ENCODE data around the gene APBA1. TPM values are rescaled to one million over a fixed set of nuclear protein-coding genes. Genes with fewer than 3 reads are reported as not detected.

APBA1 gene
- total RNA-seq, 1 experiment from 2014 or later = 1.8 TPM

GRCh38 chr9:69460012-69460411 is 212.2 kb downstream of the APBA1 start:
- H3K4me2 ChIP-seq (ENCODE audit: insufficient read depth, insufficient read length, low read length) = no peak overlapping the region
- H2BK12ac ChIP-seq (ENCODE audit: insufficient read length, low read depth, low read length) = no peak overlapping the region
- TF ChIP-seq CTCF (conservative IDR thresholded peaks at IDR 0.05) = no peak
- H4K20me1 ChIP-seq (ENCODE audit: control insufficient read depth, insufficient read depth, insufficient read length) = no peaks in the 10 kb centered on the region
- Mint-ChIP-seq H3K4me3 (no peak overlapping the region), H3K27ac (no peak overlapping the region), H3K9me3 (no peaks in the 10 kb centered on the region; a peak in 1 of 5 replicates), H3K4me1 (peaks cover 14% of the 10 kb centered on the region in 2 experiments), H3K36me3 (ENCODE audit: insufficient read depth in 1 of 3, low read depth in 3 of 3) (no peaks in the 10 kb centered on the region; a peak in 1 of 7 replicates), H3K27me3 (ENCODE audit: low read depth) (peaks cover 2% of the 10 kb centered on the region; the same call in 1 of the 2 replicates)
- no peak overlapping the region for H2BK120ac ChIP-seq (ENCODE audit: low read depth, low read length, poor library complexity, severe bottlenecking)
- H3K4ac ChIP-seq (ENCODE audit: low read depth, low read length) = no peak overlapping the region
- H3T11ph ChIP-seq (ENCODE audit: low read length) = no peak overlapping the region
- H4K91ac ChIP-seq (ENCODE audit: insufficient read length, low read depth, low read length) = no peak overlapping the region
- no peaks in the 10 kb centered on the region for H3K79me1 ChIP-seq (ENCODE audit: insufficient read depth, low read depth, low read length, poor library complexity, severe bottlenecking)
- no peaks in the 10 kb centered on the region for H3K79me2 ChIP-seq (ENCODE audit: insufficient read depth, low read length)
- H3K9me3 ChIP-seq (ENCODE audit: control insufficient read depth, low read depth, low read length) = no peaks in the 10 kb centered on the region
- H3K23me2 ChIP-seq (ENCODE audit: insufficient read length, low read depth, low read length, poor library complexity, severe bottlenecking) = no peaks in the 10 kb centered on the region
- H2AK5ac ChIP-seq (ENCODE audit: insufficient read length, low read length) = no peak overlapping the region
- H2AFZ ChIP-seq (ENCODE audit: low read length) = no peak overlapping the region
- no peak overlapping the region for H3K27ac ChIP-seq (ENCODE audit: insufficient read length, low read depth, low read length)
- DNase-seq = no peak
- no peak overlapping the region for H2BK20ac ChIP-seq (ENCODE audit: low read depth, low read length, poor library complexity, severe bottlenecking)
- WGBS (ENCODE audit: extremely low coverage, insufficient read length, low lambda C conversion rate) = no CpG with 5 or more reads among the region's 5 CpGs
- no peak overlapping the region for H3K18ac ChIP-seq (ENCODE audit: insufficient read length, low read depth, low read length)
- H3K4me1 ChIP-seq (ENCODE audit: insufficient read depth, low read length) = no peaks in the 10 kb centered on the region
- no peak overlapping the region for H3K56ac ChIP-seq (ENCODE audit: insufficient read length, low read depth, low read length)
- H3K14ac ChIP-seq (ENCODE audit: insufficient read depth, low read length) = no peak overlapping the region
- no peak overlapping the region for H2BK15ac ChIP-seq (ENCODE audit: low read depth, low read length)
- H3K27me3 ChIP-seq (ENCODE audit: insufficient read depth, low read length) = no peaks in the 10 kb centered on the region
- H2BK5ac ChIP-seq (ENCODE audit: insufficient read length, low read length) = no peak overlapping the region
- H4K8ac ChIP-seq (replicated peaks; ENCODE audit: insufficient read length, low read depth, low read length) = no peak overlapping the region
- H3K9ac ChIP-seq (ENCODE audit: extremely low read depth, insufficient read length, low read length) = no peak overlapping the region
- H3K23ac ChIP-seq (ENCODE audit: insufficient read length, low read depth, low read length) = no peak overlapping the region
- no peak overlapping the region for H4K5ac ChIP-seq (ENCODE audit: insufficient read length, low read depth, low read length)

All from H9 (cell line).